Natural killer cell treated with Interleukin-12 subunit alpha and Interleukin-12 subunit beta and Interleukin-15 and Interleukin-18, amount 100 ng/mL, for 72 hours (primary cell): Measurements from ENCODE around the gene NHSL2. TPM values are rescaled to one million over a fixed set of nuclear protein-coding genes. Genes with fewer than 3 reads are reported as not detected.

Source experiments
- ATAC-seq, 2 donors: fragments of 150-1000 bp; cut with Tn5 transposase in 1 of 2; sonication (Bioruptor Pico), chemical (Tn5 transposase) in 1 of 2; 2 replicates each; pipeline ENCODE4 v1.10.0; 2021
- DNase-seq: peaks from one replicate; pipeline ENCODE4 v3.0.0; 2022; ENCODE audit warnings: low spot score
- H3K27ac Mint-ChIP-seq, 2 donors: 1 replicate in 1 of 2; 2 replicates in 1 of 2; pipeline ENCODE4 v1.8.0; 2022; ENCODE audit warnings: mixed read lengths in 2 of 2, mild to moderate bottlenecking in 1 of 2, moderate library complexity in 1 of 2
- H3K27me3 Mint-ChIP-seq, 2 donors: 1 replicate in 1 of 2; 2 replicates in 1 of 2; pipeline ENCODE4 v1.8.0; 2022; ENCODE audit warnings: mixed read lengths in 2 of 2
- H3K36me3 Mint-ChIP-seq: one replicate; pipeline ENCODE4 v1.8.0; 2022; ENCODE audit warnings: mixed read lengths
- H3K4me1 Mint-ChIP-seq, 2 donors: 1 replicate in 1 of 2; 2 replicates in 1 of 2; pipeline ENCODE4 v1.8.0; 2022; ENCODE audit warnings: low read depth in 2 of 2, mixed read lengths in 2 of 2, mild to moderate bottlenecking in 1 of 2
- H3K4me3 Mint-ChIP-seq: one replicate; pipeline ENCODE4 v1.8.0; 2022; ENCODE audit warnings: mixed read lengths
- H3K9me3 Mint-ChIP-seq: 2 replicates; pipeline ENCODE4 v1.8.0; 2022; ENCODE audit warnings: mixed read lengths
- total RNA-seq, 2 donors: library from RNA; stranded (reverse); gene quantifications; one replicate each; pipeline ENCODE4 v1.2.3, GENCODE V29; 2022

Gene NHSL2
- total RNA-seq, 2 donors from 2014 or later, result 0.07 to 0.67 TPM

DNA sequence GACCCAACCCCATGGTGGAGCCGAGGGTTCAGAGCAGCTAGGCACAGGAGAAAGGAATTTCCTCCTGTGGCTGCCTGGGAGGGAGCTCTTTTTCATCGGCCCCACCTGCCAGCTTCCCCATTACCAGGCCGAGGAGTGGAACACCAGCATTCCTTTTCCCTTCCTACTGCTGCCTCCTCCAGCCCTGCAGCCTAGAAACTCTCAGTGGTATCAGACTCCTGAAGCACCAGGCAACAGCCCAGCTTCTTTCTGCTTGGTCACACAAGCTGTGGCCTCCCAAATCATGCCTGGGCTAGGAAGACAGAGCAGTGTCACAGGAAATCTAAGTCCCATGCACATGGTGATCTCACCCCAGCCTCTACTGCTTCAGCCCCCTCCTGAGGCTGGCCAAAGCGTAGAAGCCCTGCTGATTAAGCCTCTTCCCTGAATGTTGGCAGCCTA lies 191.0 kb downstream of the NHSL2 start:
- no peaks in the 10 kb centered on the region for H3K9me3 Mint-ChIP-seq
- DNase-seq (no peak), ATAC-seq (no peak)
- H3K4me3 Mint-ChIP-seq, result peak overlapping the region; percentile 63
- H3K27ac Mint-ChIP-seq, result peak overlapping the region; percentile 23 to 63
- peaks cover 42 to 52% of the 10 kb centered on the region in 2 donors for H3K4me1 Mint-ChIP-seq
- no peaks in the 10 kb centered on the region for H3K36me3 Mint-ChIP-seq
- peaks cover 0 to 28% of the 10 kb centered on the region in 2 donors for H3K27me3 Mint-ChIP-seq

- no peak for ATAC-seq
Observed at GRCh38 chrX:72102126-72102525, 191.5 kb downstream of the NHSL2 start.

GRCh38 chrX:72102760-72103159 lies 192.1 kb downstream of the NHSL2 start:
- ATAC-seq, result no peak
- no peak overlapping the region for H3K4me3 Mint-ChIP-seq
- no peaks in the 10 kb centered on the region for H3K36me3 Mint-ChIP-seq
- peaks cover 0 to 25% of the 10 kb centered on the region in 2 donors for H3K27me3 Mint-ChIP-seq
- no peak for DNase-seq
- peaks cover 49 to 56% of the 10 kb centered on the region in 2 donors for H3K4me1 Mint-ChIP-seq
- H3K9me3 Mint-ChIP-seq, result no peaks in the 10 kb centered on the region
- no peak overlapping the region for H3K27ac Mint-ChIP-seq

More at GRCh38 chrX:72102126-72102525, 191.5 kb downstream of the NHSL2 start:
- Mint-ChIP-seq H3K36me3 (no peaks in the 10 kb centered on the region), H3K27me3 (peaks cover 0 to 24% of the 10 kb centered on the region in 2 donors), H3K9me3 (no peaks in the 10 kb centered on the region), H3K4me3 (peak overlapping the region; percentile 63), H3K27ac (peak overlapping the region; percentile 23 to 63), H3K4me1 (peaks cover 43 to 53% of the 10 kb centered on the region in 2 donors)
- DNase-seq, result no peak

DNA sequence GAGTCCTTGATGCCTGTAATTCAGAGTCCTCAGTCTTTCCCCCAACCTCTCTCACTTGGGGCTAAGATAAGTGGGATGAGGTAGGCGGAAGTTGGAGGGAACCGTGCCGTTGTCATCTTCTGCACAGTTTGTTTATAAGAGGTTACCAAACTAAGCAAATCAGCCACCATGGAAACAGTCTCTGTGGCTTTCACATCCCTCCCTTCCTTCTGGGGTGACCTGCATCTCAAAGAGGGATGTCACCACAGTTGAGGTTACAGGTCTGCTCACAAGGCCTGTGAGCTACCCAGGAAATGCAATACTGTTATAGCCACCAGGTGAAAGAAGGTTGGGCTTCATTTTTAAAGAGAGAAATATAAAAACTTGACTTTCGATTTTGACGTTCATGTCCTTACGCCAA lies 194.8 kb downstream of the NHSL2 start:
- peaks cover 50% of the 10 kb centered on the region in 2 donors for H3K4me1 Mint-ChIP-seq
- no peak for DNase-seq
- H3K27me3 Mint-ChIP-seq, result peaks cover 0 to 22% of the 10 kb centered on the region in 2 donors
- peak overlapping the region in 1 of 2 donors; percentile 46 for H3K27ac Mint-ChIP-seq
- peak overlapping the region; percentile 55 for H3K4me3 Mint-ChIP-seq
- ATAC-seq, result peak; percentile 54 to 70
- H3K9me3 Mint-ChIP-seq, result no peaks in the 10 kb centered on the region
- no peaks in the 10 kb centered on the region for H3K36me3 Mint-ChIP-seq

GRCh38 chrX:72107320-72107719 lies 196.7 kb downstream of the NHSL2 start:
- no peak for DNase-seq
- Mint-ChIP-seq H3K4me3 (peak overlapping the region; percentile 18), H3K27ac (peak overlapping the region; percentile 15 to 60)

DNA sequence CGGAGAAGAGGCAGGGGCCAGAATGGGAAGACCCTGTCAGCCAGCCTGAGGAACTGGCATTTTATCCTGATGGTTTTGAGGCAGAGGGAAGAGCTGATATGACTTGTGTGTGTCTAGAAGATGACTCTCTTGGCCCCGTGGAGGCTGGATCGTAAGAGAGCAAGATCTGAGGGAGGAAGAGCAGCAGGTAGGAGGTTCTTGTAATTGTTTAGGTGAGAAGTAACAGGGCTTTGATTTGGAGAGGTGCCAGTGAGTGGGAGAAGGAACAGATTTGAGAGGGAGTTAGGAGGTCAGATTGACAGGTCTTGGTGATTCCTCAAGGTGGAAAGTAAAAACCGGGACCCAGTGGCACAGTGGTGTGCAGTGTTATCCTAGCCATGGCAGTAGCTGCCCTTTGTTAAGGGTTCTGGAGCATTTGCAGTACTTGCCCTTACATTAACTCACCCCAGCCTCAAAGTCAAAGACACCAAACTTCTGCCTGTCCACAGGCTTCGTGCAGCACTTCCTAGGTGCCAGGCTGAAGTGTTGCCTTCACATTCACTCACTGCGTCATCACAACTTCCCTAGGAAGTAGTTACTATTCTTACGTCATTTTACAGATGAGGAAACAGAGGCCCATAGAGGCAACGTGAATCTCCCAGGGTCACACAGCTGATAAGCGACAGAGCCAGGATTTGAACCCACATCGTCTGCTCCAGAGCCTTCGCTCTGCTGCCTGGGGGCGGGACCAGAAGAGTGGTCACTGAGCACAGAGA lies 197.4 kb downstream of the NHSL2 start:
- ATAC-seq (no peak), DNase-seq (no peak)
- Mint-ChIP-seq H3K4me3 (peak overlapping the region; percentile 18), H3K9me3 (no peaks in the 10 kb centered on the region), H3K4me1 (peaks cover 31 to 41% of the 10 kb centered on the region in 2 donors), H3K27ac (peak overlapping the region; percentile 15 to 60), H3K36me3 (no peaks in the 10 kb centered on the region), H3K27me3 (peaks cover 0 to 28% of the 10 kb centered on the region in 2 donors)

More at GRCh38 chrX:72107320-72107719, 196.7 kb downstream of the NHSL2 start:
- Mint-ChIP-seq H3K9me3 (no peaks in the 10 kb centered on the region), H3K27me3 (peaks cover 0 to 30% of the 10 kb centered on the region in 2 donors), H3K4me1 (peaks cover 34 to 41% of the 10 kb centered on the region in 2 donors), H3K36me3 (no peaks in the 10 kb centered on the region)
- peak; percentile 69 to 77 for ATAC-seq

DNA sequence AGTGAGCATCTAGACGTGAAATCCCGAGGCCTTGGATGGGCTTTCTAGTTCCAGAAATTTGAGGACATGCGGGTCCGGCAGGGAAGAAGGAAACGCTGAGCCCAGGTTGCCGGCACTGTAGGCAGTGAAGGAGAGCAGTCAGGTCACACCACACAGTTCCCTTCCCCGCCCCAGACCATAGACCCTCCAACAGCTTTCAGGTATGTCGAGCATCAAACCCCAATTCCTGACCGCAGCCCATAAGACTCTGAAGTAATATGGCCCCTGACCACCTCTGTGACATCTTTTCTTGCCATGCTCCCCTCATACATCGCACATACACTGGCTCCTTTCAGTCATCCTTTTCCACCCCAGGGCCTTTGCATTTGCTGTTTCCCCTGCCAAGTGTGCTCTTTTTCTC lies 198.0 kb downstream of the NHSL2 start:
- ATAC-seq, result no peak
- Mint-ChIP-seq H3K27me3 (peaks cover 0 to 29% of the 10 kb centered on the region in 2 donors), H3K9me3 (no peaks in the 10 kb centered on the region), H3K36me3 (no peaks in the 10 kb centered on the region), H3K4me1 (peaks cover 30 to 44% of the 10 kb centered on the region in 2 donors), H3K4me3 (peak overlapping the region; percentile 6), H3K27ac (no peak overlapping the region)
- DNase-seq, result no peak

DNA sequence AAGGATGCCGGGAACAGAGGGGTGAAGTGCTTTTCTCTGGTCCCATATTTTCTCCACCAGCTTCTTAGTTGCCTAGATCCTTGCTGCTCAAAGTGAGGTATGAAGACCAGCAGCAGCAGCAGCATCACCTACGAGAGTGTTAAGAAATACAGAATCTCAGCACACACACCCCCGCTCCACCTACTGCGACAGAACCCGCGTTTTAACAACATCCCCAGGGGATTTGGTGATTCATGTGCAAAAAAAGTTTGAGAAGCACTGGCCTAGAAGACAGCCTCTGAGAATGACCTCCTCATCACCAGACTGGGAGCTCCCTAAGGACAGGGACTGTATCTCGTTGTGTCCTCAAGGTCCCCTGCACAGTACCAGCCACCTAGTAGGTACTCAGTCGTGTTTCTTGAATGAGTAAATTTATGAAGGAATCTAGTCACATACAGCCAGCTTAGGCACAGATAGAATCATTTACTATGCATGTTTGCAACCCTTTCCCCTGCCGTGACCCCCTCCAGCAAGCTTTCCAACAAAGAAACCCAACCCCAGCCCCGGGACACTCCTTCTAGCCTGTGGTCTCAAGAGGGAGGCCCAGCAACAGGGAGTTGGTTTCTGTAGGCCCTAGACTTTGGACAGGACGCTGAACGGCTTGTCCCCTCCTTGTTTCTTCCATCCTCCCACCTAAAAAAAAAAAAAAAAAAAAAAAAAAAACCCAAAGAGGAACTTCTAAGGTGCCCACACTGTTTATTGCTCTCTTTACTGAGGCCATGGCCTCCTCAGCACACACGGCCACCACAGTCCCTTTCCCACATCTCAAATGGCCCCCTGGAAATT lies 199.6 kb downstream of the NHSL2 start:
- no peak overlapping the region for H3K27ac Mint-ChIP-seq
- H3K4me1 Mint-ChIP-seq, result peaks cover 31 to 39% of the 10 kb centered on the region in 2 donors
- peaks cover 0 to 33% of the 10 kb centered on the region in 2 donors for H3K27me3 Mint-ChIP-seq

GRCh38 chrX:72110876-72111708 lies 200.4 kb downstream of the NHSL2 start:
- Mint-ChIP-seq H3K4me1 (peaks cover 31 to 39% of the 10 kb centered on the region in 2 donors), H3K9me3 (no peaks in the 10 kb centered on the region), H3K27ac (no peak overlapping the region), H3K36me3 (no peaks in the 10 kb centered on the region), H3K4me3 (no peak overlapping the region), H3K27me3 (peaks cover 0 to 36% of the 10 kb centered on the region in 2 donors)
- DNase-seq (no peak), ATAC-seq (no peak)

More for the DNA sequence above, 199.6 kb downstream of the NHSL2 start:
- no peaks in the 10 kb centered on the region for H3K9me3 Mint-ChIP-seq
- no peaks in the 10 kb centered on the region for H3K36me3 Mint-ChIP-seq
- DNase-seq, result no peak
- no peak for ATAC-seq
- H3K4me3 Mint-ChIP-seq, result no peak overlapping the region

GRCh38 chrX:72113461-72113860 lies 202.8 kb downstream of the NHSL2 start:
- Mint-ChIP-seq H3K4me3 (no peak overlapping the region), H3K9me3 (no peaks in the 10 kb centered on the region), H3K27me3 (peaks cover 0 to 33% of the 10 kb centered on the region in 2 donors), H3K4me1 (peaks cover 22 to 28% of the 10 kb centered on the region in 2 donors), H3K27ac (no peak overlapping the region), H3K36me3 (no peaks in the 10 kb centered on the region)
- DNase-seq (no peak), ATAC-seq (no peak)

DNA sequence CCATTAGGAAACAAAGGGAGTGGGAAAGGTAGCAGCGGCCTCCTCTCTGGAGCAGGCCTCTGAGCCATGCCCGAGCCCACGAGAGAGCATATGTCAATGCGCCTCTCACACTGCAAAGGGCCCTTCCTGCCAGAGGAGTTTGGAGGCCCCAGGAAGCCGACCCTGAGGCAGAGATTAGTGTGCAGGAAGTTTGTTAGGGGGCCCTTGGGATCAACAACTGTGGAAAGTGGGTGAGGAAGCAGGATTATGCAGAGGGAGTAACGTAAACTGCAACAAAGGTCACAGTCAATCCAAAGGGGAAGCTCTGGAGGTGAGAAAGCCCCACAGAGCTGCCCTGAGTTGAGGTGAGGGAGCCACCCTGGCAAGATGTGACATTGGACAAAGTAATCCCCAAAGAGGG lies 203.7 kb downstream of the NHSL2 start:
- no peak for ATAC-seq
- Mint-ChIP-seq H3K4me3 (no peak overlapping the region), H3K36me3 (no peaks in the 10 kb centered on the region)

DNA sequence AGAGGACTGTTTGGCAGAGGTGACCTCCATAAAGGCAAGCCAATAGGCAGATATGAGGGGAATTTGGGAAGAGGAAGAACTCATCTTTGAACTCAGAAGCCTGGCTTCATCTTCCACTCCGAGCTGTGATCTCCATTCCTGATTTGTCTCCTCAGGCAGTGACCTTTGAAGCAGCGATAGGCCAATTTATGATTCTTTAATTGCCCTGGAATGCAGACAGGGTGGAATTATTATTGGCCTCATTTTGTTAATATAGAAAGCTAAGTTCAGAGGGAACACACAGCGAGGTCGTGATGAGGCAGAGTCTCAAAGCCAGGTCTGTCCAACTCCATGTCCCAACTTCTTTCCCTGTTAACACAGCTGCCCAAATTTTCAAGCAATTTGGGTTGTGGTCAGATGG lies 204.2 kb downstream of the NHSL2 start:
- peaks cover 0 to 32% of the 10 kb centered on the region in 2 donors for H3K27me3 Mint-ChIP-seq
- no peaks in the 10 kb centered on the region for H3K36me3 Mint-ChIP-seq
- no peak overlapping the region for H3K27ac Mint-ChIP-seq
- H3K9me3 Mint-ChIP-seq, result no peaks in the 10 kb centered on the region
- no peak for ATAC-seq
- H3K4me3 Mint-ChIP-seq, result no peak overlapping the region
- H3K4me1 Mint-ChIP-seq, result peaks cover 21 to 25% of the 10 kb centered on the region in 2 donors
- no peak for DNase-seq

More for the DNA sequence above, 203.7 kb downstream of the NHSL2 start:
- H3K4me1 Mint-ChIP-seq, result peaks cover 18 to 23% of the 10 kb centered on the region in 2 donors
- H3K9me3 Mint-ChIP-seq, result no peaks in the 10 kb centered on the region
- peaks cover 0 to 29% of the 10 kb centered on the region in 2 donors for H3K27me3 Mint-ChIP-seq
- H3K27ac Mint-ChIP-seq, result no peak overlapping the region
- no peak for DNase-seq

- Mint-ChIP-seq H3K4me3 (no peak overlapping the region), H3K27ac (no peak overlapping the region), H3K9me3 (no peaks in the 10 kb centered on the region), H3K27me3 (peaks cover 0 to 36% of the 10 kb centered on the region in 2 donors), H3K4me1 (peaks cover 26 to 30% of the 10 kb centered on the region in 2 donors), H3K36me3 (no peaks in the 10 kb centered on the region)
- DNase-seq (no peak), ATAC-seq (no peak)
Observed at GRCh38 chrX:72115380-72115779, 204.7 kb downstream of the NHSL2 start.
